Calu3 (cell line): ENCODE measurements around the gene SPOCK3. TPM values are rescaled to one million over a fixed set of nuclear protein-coding genes. Genes with fewer than 3 reads are reported as not detected.

Experiments
- BruUV-seq: library from RNA; stranded (reverse); fragments of 400-500 nt; replicated peaks from 2 replicates; lab custom pipeline; 2021; lab: Mats Ljungman, UMichigan
- CTCF ChIA-PET: fragments of 300-600 bp; sonication (Branson Sonifier 250); formaldehyde crosslinking; loops from one replicate; lab custom pipeline; 2022; ENCODE audit warnings: antibody characterized with exemption; lab: Charles Lee
- DNase-seq: peaks from one replicate; pipeline ENCODE4 v3.0.0; 2022
- H3K27ac Mint-ChIP-seq: one replicate; pipeline ENCODE4 v1.8.0; 2022; ENCODE audit warnings: mixed read lengths; ENCODE audit not compliant: unreplicated experiment
- H3K27me3 Mint-ChIP-seq: one replicate; pipeline ENCODE4 v1.8.0; 2022; ENCODE audit warnings: mixed read lengths; ENCODE audit not compliant: unreplicated experiment
- H3K36me3 Mint-ChIP-seq: one replicate; pipeline ENCODE4 v1.8.0; 2022; ENCODE audit warnings: mild to moderate bottlenecking, moderate library complexity, mixed read lengths; ENCODE audit not compliant: insufficient read depth, unreplicated experiment
- H3K4me1 Mint-ChIP-seq: one replicate; pipeline ENCODE4 v1.8.0; 2022; ENCODE audit warnings: mild to moderate bottlenecking, low read depth, mixed read lengths; ENCODE audit not compliant: unreplicated experiment
- H3K4me3 Mint-ChIP-seq: one replicate; pipeline ENCODE4 v1.8.0; 2022; ENCODE audit warnings: mild to moderate bottlenecking, low read depth, moderate library complexity, mixed read lengths; ENCODE audit not compliant: unreplicated experiment
- H3K9me3 Mint-ChIP-seq: one replicate; pipeline ENCODE4 v1.8.0; 2022; ENCODE audit warnings: low read depth, mixed read lengths; ENCODE audit not compliant: unreplicated experiment
- CTCF ChIP-seq: fragments of 200-600 bp; IDR thresholded peaks from one replicate; pipeline ENCODE4 v1.8.0; 2022; ENCODE audit warnings: antibody characterized with exemption; ENCODE audit not compliant: unreplicated experiment
- intact Hi-C: fragments of 100-400 bp; cut with micrococcal nuclease; formaldehyde crosslinking; loops from one replicate; pipeline ENCODE4 v1.10.0; 2022; ENCODE audit not compliant: unreplicated experiment
- total RNA-seq: library from RNA; stranded (reverse); gene quantifications from 2 replicates; pipeline ENCODE4 v1.2.3, GENCODE V29; 2022

Gene SPOCK3
- total RNA-seq, 1 experiment from 2014 or later: 0.31 TPM

GRCh38 chr4:167028976-167029375, 205.3 kb downstream of the SPOCK3 start:
- Mint-ChIP-seq H3K27me3 (no peaks in the 10 kb centered on the region), H3K4me3 (no peak overlapping the region), H3K27ac (no peak overlapping the region), H3K4me1 (peaks cover 22% of the 10 kb centered on the region), H3K9me3 (no peaks in the 10 kb centered on the region), H3K36me3 (no peaks in the 10 kb centered on the region)
- no peak for DNase-seq
- intact Hi-C loops: no loop called here
- no TSS peak for BruUV-seq
- CTCF ChIA-PET: no interaction called here
- no peak for TF ChIP-seq CTCF

GRCh38 chr4:167025670-167026069, 208.6 kb downstream of the SPOCK3 start:
- intact Hi-C loops: no loop called here
- TF ChIP-seq CTCF: no peak
- CTCF ChIA-PET: no interaction called here

DNA sequence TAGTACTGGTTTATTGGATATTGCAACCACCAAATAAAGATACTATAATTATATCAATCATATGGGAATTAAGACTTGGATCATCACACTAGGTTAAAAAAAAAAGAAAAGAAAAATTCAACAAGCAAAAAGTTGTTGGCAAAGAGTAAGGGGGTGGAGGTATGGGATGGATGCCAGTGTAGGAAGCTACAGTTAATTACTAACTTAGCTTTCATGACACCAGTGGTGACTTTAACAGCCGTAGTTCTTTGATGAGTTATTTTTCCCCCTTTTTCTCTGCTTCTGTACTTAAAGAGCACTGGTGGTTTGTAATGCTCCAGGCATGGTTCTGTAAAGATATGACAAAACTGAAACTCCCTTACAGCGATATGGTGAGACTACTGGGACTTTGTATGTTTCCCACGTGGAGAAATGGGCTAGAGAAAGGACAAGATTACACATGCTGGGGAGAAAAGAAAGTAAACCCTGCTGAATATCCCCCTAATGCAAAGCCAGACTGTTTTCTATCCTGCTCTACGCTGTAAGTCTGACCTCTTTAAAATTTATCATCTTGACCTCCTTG, 210.8 kb downstream of the SPOCK3 start:
- H3K9me3 Mint-ChIP-seq: no peaks in the 10 kb centered on the region
- DNase-seq: no peak
- TF ChIP-seq CTCF: no peak
- H3K27ac Mint-ChIP-seq: no peak overlapping the region
- no peaks in the 10 kb centered on the region for H3K36me3 Mint-ChIP-seq
- H3K4me3 Mint-ChIP-seq: no peak overlapping the region
- BruUV-seq: no TSS peak
- H3K4me1 Mint-ChIP-seq: peaks cover 16% of the 10 kb centered on the region
- intact Hi-C loops: loop anchor here (5.0 kb wide), 2 partner anchors 209 to 856 kb away; partner anchors contain the start of gene SPOCK3
- H3K27me3 Mint-ChIP-seq: no peaks in the 10 kb centered on the region
- CTCF ChIA-PET: no interaction called here

More at GRCh38 chr4:167025670-167026069, 208.6 kb downstream of the SPOCK3 start:
- Mint-ChIP-seq H3K36me3 (no peaks in the 10 kb centered on the region), H3K27ac (no peak overlapping the region), H3K4me1 (peaks cover 16% of the 10 kb centered on the region), H3K4me3 (no peak overlapping the region), H3K27me3 (no peaks in the 10 kb centered on the region), H3K9me3 (no peaks in the 10 kb centered on the region)
- BruUV-seq: no TSS peak
- DNase-seq: no peak

DNA sequence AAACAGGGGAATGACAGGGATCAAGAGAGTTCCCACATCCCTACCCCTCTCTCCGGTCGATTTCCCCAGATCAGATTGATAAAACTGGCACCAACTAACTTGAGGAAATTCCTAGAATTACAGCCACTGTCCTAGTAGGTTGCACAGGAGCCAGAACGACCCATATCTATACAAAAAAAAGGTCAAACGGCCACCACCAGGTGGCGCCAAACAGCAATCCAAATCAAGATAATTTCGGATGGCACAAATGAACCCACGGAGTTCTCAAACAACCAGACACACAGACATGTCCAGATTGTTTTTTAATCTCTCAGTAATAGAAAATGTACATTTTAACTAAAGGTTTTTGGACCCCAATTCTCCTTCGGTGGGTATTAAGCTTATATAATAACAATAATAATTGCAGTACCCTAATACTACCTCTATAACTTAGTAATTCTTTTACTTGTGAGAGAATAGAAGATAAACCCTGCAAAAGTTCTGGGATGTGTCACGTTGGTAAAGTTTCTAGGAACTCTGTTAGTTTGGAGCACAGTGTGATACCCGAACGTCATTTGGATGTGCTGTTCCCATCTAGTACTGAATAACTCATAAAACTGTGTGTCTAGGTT, 212.6 kb downstream of the SPOCK3 start:
- Mint-ChIP-seq H3K9me3 (no peaks in the 10 kb centered on the region), H3K36me3 (no peaks in the 10 kb centered on the region), H3K4me3 (no peak overlapping the region), H3K4me1 (peaks cover 16% of the 10 kb centered on the region), H3K27me3 (no peaks in the 10 kb centered on the region), H3K27ac (no peak overlapping the region)
- peak; percentile 61 for DNase-seq
- TF ChIP-seq CTCF: no peak
- no TSS peak for BruUV-seq
- CTCF ChIA-PET: no interaction called here
- intact Hi-C loops: loop anchor here (1.0 to 5.0 kb wide), 4 partner anchors 211 to 1055 kb away; partner anchors contain the start of gene SPOCK3
